HG03139 (cell line): ENCODE results near the gene PHKA1.
"Not testable (repeated sequence)": the region's sequence is repeated elsewhere in the genome, so short reads cannot be mapped to it uniquely, and the experiment has no call there.

Experiments used
- ATAC-seq: cut with Tn5 transposase; IDR thresholded peaks from one replicate; pipeline ENCODE4 v1.9.1; 2021; ENCODE audit not compliant: unreplicated experiment

The PHKA1 gene

GRCh38 chrX:72713599-72714477 is at the start of gene PHKA1:
TSS of gene PHKA1 (minus strand) at chrX:72714306. CDS start at chrX:72713880, 426 bp downstream.
- ATAC-seq = not testable (repeated sequence)

GRCh38 chrX:72760454-72760853 is 46.3 kb upstream of the PHKA1 start:
- ATAC-seq = not testable (repeated sequence)

- ATAC-seq = not testable (repeated sequence)
Measured at GRCh38 chrX:72748545-72748944, 34.4 kb upstream of the PHKA1 start.

- ATAC-seq = not testable (repeated sequence)
Measured at GRCh38 chrX:72745546-72745945, 31.4 kb upstream of the PHKA1 start.

- ATAC-seq = no peak
Measured at GRCh38 chrX:72735561-72735960, 21.5 kb upstream of the PHKA1 start.

GRCh38 chrX:72733636-72734035 is 19.5 kb upstream of the PHKA1 start:
- not testable (repeated sequence) for ATAC-seq

GRCh38 chrX:72727846-72728245 is 13.7 kb upstream of the PHKA1 start:
- ATAC-seq = no peak

GRCh38 chrX:72716766-72717165 is 2.7 kb upstream of the PHKA1 start:
- ATAC-seq = no peak

GRCh38 chrX:72715546-72715945 is 1.4 kb upstream of the PHKA1 start:
- no peak for ATAC-seq

GRCh38 chrX:72714478-72714916 is 391 bp upstream of the PHKA1 start:
- no peak for ATAC-seq

GRCh38 chrX:72713130-72713529 is 976 bp downstream of the PHKA1 start:
- ATAC-seq = no peak

- no peak for ATAC-seq
Measured at GRCh38 chrX:72712094-72712755, 1.9 kb downstream of the PHKA1 start.

GRCh38 chrX:72705814-72706213 is 8.3 kb downstream of the PHKA1 start:
- no peak for ATAC-seq

- ATAC-seq = no peak
Measured at GRCh38 chrX:72705111-72705510, 9.0 kb downstream of the PHKA1 start.

GRCh38 chrX:72694170-72694569 is 19.9 kb downstream of the PHKA1 start:
- no peak for ATAC-seq

- no peak for ATAC-seq
Measured at GRCh38 chrX:72693477-72693876, 20.6 kb downstream of the PHKA1 start.

- ATAC-seq = no peak
Measured at GRCh38 chrX:72687396-72687795, 26.7 kb downstream of the PHKA1 start.

GRCh38 chrX:72685810-72686456 is 28.2 kb downstream of the PHKA1 start:
- no peak for ATAC-seq

- ATAC-seq = no peak
Measured at GRCh38 chrX:72685018-72685417, 29.1 kb downstream of the PHKA1 start.

GRCh38 chrX:72683631-72684030 is 30.5 kb downstream of the PHKA1 start:
- ATAC-seq = no peak

- ATAC-seq = no peak
Measured at GRCh38 chrX:72676465-72676864, 37.6 kb downstream of the PHKA1 start.

GRCh38 chrX:72673951-72674350 is 40.2 kb downstream of the PHKA1 start:
- not testable (repeated sequence) for ATAC-seq
